Measurements from ENCODE around the gene SMIM41.

- TF ChIP-seq POLR2AphosphoS5 (IDR thresholded peaks at IDR 0.05; ENCODE audit: low read depth) (no peak), CTCF (IDR thresholded peaks at IDR 0.05; ENCODE audit: insufficient read depth, low read length) (no peak), SPI1 (IDR thresholded peaks at IDR 0.05; ENCODE audit: borderline replicate concordance, low read depth) (peak; percentile 89)
- TF ChIP-seq, protein P1, sequence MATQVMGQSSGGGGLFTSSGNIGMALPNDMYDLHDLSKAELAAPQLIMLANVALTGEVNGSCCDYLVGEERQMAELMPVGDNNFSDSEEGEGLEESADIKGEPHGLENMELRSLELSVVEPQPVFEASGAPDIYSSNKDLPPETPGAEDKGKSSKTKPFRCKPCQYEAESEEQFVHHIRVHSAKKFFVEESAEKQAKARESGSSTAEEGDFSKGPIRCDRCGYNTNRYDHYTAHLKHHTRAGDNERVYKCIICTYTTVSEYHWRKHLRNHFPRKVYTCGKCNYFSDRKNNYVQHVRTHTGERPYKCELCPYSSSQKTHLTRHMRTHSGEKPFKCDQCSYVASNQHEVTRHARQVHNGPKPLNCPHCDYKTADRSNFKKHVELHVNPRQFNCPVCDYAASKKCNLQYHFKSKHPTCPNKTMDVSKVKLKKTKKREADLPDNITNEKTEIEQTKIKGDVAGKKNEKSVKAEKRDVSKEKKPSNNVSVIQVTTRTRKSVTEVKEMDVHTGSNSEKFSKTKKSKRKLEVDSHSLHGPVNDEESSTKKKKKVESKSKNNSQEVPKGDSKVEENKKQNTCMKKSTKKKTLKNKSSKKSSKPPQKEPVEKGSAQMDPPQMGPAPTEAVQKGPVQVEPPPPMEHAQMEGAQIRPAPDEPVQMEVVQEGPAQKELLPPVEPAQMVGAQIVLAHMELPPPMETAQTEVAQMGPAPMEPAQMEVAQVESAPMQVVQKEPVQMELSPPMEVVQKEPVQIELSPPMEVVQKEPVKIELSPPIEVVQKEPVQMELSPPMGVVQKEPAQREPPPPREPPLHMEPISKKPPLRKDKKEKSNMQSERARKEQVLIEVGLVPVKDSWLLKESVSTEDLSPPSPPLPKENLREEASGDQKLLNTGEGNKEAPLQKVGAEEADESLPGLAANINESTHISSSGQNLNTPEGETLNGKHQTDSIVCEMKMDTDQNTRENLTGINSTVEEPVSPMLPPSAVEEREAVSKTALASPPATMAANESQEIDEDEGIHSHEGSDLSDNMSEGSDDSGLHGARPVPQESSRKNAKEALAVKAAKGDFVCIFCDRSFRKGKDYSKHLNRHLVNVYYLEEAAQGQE (IDR thresholded peaks at IDR 0.05; ENCODE audit: insufficient replicate concordance, low read depth) = no peak
These were observed 33.7 kb upstream of the SMIM41 start for GRCh38 chr12:52045794-52046199.

Data from HL-60 (cell line).